H9 (cell line): ENCODE measurements around the gene AP4B1. TPM values are rescaled to one million over a fixed set of nuclear protein-coding genes. Genes with fewer than 3 reads are reported as not detected.

Source experiments
- DNase-seq: peaks from one replicate; pipeline ENCODE4 v3.0.0-alpha.2; 2017
- H2AFZ ChIP-seq: one replicate; pipeline ENCODE4 v1.6.1; 2013; ENCODE audit warnings: mild to moderate bottlenecking, low read length, control low read depth, moderate library complexity
- H2AK5ac ChIP-seq: 2 replicates; pipeline ENCODE4 v1.6.1; 2013; ENCODE audit warnings: low read length, control low read depth, mixed read lengths; ENCODE audit not compliant: insufficient read length
- H2BK120ac ChIP-seq: one replicate; pipeline ENCODE4 v1.6.1; 2013; ENCODE audit warnings: low read depth, mild to moderate bottlenecking, low read length, control low read depth, inconsistent platforms; ENCODE audit not compliant: poor library complexity, severe bottlenecking
- H2BK12ac ChIP-seq: 2 replicates; pipeline ENCODE4 v1.6.1; 2013; ENCODE audit warnings: low read length, control low read depth, mixed read lengths, low read depth; ENCODE audit not compliant: insufficient read length
- H2BK15ac ChIP-seq: 2 replicates; pipeline ENCODE4 v1.6.1; 2013; ENCODE audit warnings: low read depth, low read length, control low read depth
- H2BK20ac ChIP-seq: one replicate; pipeline ENCODE4 v1.6.1; 2013; ENCODE audit warnings: low read depth, mild to moderate bottlenecking, low read length, control low read depth, inconsistent platforms; ENCODE audit not compliant: poor library complexity, severe bottlenecking
- H2BK5ac ChIP-seq: 2 replicates; pipeline ENCODE4 v1.6.1; 2013; ENCODE audit warnings: low read length, control low read depth, mixed read lengths; ENCODE audit not compliant: insufficient read length
- H3K14ac ChIP-seq: 2 replicates; pipeline ENCODE4 v1.6.1; 2013; ENCODE audit warnings: low read length, control low read depth; ENCODE audit not compliant: insufficient read depth
- H3K18ac ChIP-seq: 2 replicates; pipeline ENCODE4 v1.6.1; 2013; ENCODE audit warnings: low read depth, mild to moderate bottlenecking, mixed read lengths, low read length, control low read depth; ENCODE audit not compliant: insufficient read length
- H3K23ac ChIP-seq: 2 replicates; pipeline ENCODE4 v1.6.1; 2013; ENCODE audit warnings: low read length, control low read depth, mixed read lengths, low read depth; ENCODE audit not compliant: insufficient read length
- H3K23me2 ChIP-seq: 2 replicates; pipeline ENCODE4 v1.6.1; 2013; ENCODE audit warnings: low read depth, mild to moderate bottlenecking, mixed read lengths, low read length, control low read depth; ENCODE audit not compliant: insufficient read length, poor library complexity, severe bottlenecking
- H3K27ac ChIP-seq: 2 replicates; pipeline ENCODE4 v1.5.1; 2013; ENCODE audit warnings: low read length, control low read depth, mixed read lengths, low read depth; ENCODE audit not compliant: insufficient read length
- H3K27me3 ChIP-seq: 2 replicates; pipeline ENCODE4 v1.6.1; 2013; ENCODE audit warnings: low read length, control low read depth, inconsistent platforms; ENCODE audit not compliant: insufficient read depth
- H3K4ac ChIP-seq: 2 replicates; pipeline ENCODE4 v1.6.1; 2013; ENCODE audit warnings: low read depth, mild to moderate bottlenecking, control low read depth, inconsistent platforms, low read length, moderate library complexity
- H3K4me1 ChIP-seq: 2 replicates; pipeline ENCODE4 v1.6.1; 2013; ENCODE audit warnings: low read length, control low read depth, inconsistent platforms; ENCODE audit not compliant: insufficient read depth
- H3K4me2 ChIP-seq: 2 replicates; pipeline ENCODE4 v1.6.1; 2013; ENCODE audit warnings: low read length, control low read depth, mixed read lengths; ENCODE audit not compliant: insufficient read length, insufficient read depth
- H3K56ac ChIP-seq: 2 replicates; pipeline ENCODE4 v1.6.1; 2013; ENCODE audit warnings: low read depth, mild to moderate bottlenecking, mixed read lengths, low read length, control low read depth; ENCODE audit not compliant: insufficient read length
- H3K79me1 ChIP-seq: 2 replicates; pipeline ENCODE4 v1.6.1; 2013; ENCODE audit warnings: low read depth, mild to moderate bottlenecking, moderate library complexity, low read length, control low read depth, inconsistent platforms; ENCODE audit not compliant: insufficient read depth, poor library complexity, severe bottlenecking
- H3K79me2 ChIP-seq: 2 replicates; pipeline ENCODE4 v1.6.1; 2013; ENCODE audit warnings: low read length, control low read depth, inconsistent platforms; ENCODE audit not compliant: insufficient read depth
- H3K9ac ChIP-seq: 2 replicates; pipeline ENCODE4 v1.6.1; 2013; ENCODE audit warnings: low read length, control low read depth, mixed read lengths; ENCODE audit not compliant: insufficient read length; ENCODE audit errors: extremely low read depth
- H3K9me3 ChIP-seq: one replicate; pipeline ENCODE4 v1.6.1; 2013; ENCODE audit warnings: low read depth, low read length, inconsistent platforms; ENCODE audit not compliant: control insufficient read depth
- H3T11ph ChIP-seq: one replicate; pipeline ENCODE4 v1.6.1; 2013; ENCODE audit warnings: mild to moderate bottlenecking, low read length, control low read depth, inconsistent platforms
- H4K20me1 ChIP-seq: one replicate; pipeline ENCODE4 v1.6.1; 2013; ENCODE audit not compliant: control insufficient read depth, insufficient read length, insufficient read depth
- H4K5ac ChIP-seq: 2 replicates; pipeline ENCODE4 v1.6.1; 2013; ENCODE audit warnings: low read depth, mild to moderate bottlenecking, mixed read lengths, low read length, control low read depth; ENCODE audit not compliant: insufficient read length
- H4K8ac ChIP-seq: replicated peaks from 2 replicates; pipeline ENCODE4 v1.6.1; 2013; ENCODE audit warnings: low read length, control low read depth, mixed read lengths, low read depth; ENCODE audit not compliant: insufficient read length
- H4K91ac ChIP-seq: 2 replicates; pipeline ENCODE4 v1.6.1; 2013; ENCODE audit warnings: low read depth, mild to moderate bottlenecking, moderate library complexity, mixed read lengths, low read length, control low read depth; ENCODE audit not compliant: insufficient read length
- H3K27ac Mint-ChIP-seq, 3 experiments: 2 replicates in 2 of 3; 3 replicates in 1 of 3; pipeline ENCODE4 v1.8.0; 2020 to 2021; ENCODE audit warnings: mixed read lengths in 3 of 3, mild to moderate bottlenecking in 1 of 3, moderate library complexity in 1 of 3
- H3K27me3 Mint-ChIP-seq: 2 replicates; pipeline ENCODE4 v1.8.0; 2021; ENCODE audit warnings: low read depth, mild to moderate bottlenecking, moderate library complexity, mixed read lengths
- H3K36me3 Mint-ChIP-seq, 3 experiments: 2 replicates in 2 of 3; 3 replicates in 1 of 3; pipeline ENCODE4 v1.8.0; 2020 to 2021; ENCODE audit warnings: low read depth in 3 of 3, mixed read lengths in 3 of 3; ENCODE audit not compliant: insufficient read depth in 1 of 3
- H3K4me1 Mint-ChIP-seq, 2 experiments: 2 replicates each; pipeline ENCODE4 v1.8.0; 2020; ENCODE audit warnings: mixed read lengths in 2 of 2
- H3K4me3 Mint-ChIP-seq, 2 experiments: 2 replicates in 1 of 2; 3 replicates in 1 of 2; pipeline ENCODE4 v1.8.0; 2020 to 2021; ENCODE audit warnings: mild to moderate bottlenecking in 2 of 2, mixed read lengths in 2 of 2, moderate library complexity in 1 of 2
- H3K9me3 Mint-ChIP-seq, 2 experiments: 2 replicates in 1 of 2; 3 replicates in 1 of 2; pipeline ENCODE4 v1.8.0; 2020; ENCODE audit warnings: mild to moderate bottlenecking in 2 of 2, mixed read lengths in 2 of 2, moderate library complexity in 1 of 2
- WGBS: extraction: QIAGEN DNeasy Blood & Tissue Kit; methylation state at CpG from one replicate; pipeline ENCODE4 v1.1.7; 2013; ENCODE audit warnings: missing lambda C conversion rate, low lambda C conversion rate, mixed read lengths; ENCODE audit not compliant: insufficient read length; ENCODE audit errors: extremely low coverage; 5-methylcytosine and 5-hydroxymethylcytosine counted together
- total RNA-seq: library from RNA; stranded (reverse); gene quantifications from 2 replicates; pipeline ENCODE4 v1.2.1, GENCODE V29; 2021
- TF ChIP-seq, protein P1 (sequence below): fragments of 200-600 bp; sonication (generic); conservative IDR thresholded peaks from 3 replicates; pipeline ENCODE4 v1.8.0; 2021; ENCODE audit warnings: antibody characterized with exemption, mild to moderate bottlenecking

The AP4B1 gene
- total RNA-seq, 1 experiment from 2014 or later = 19.3 TPM

DNA sequence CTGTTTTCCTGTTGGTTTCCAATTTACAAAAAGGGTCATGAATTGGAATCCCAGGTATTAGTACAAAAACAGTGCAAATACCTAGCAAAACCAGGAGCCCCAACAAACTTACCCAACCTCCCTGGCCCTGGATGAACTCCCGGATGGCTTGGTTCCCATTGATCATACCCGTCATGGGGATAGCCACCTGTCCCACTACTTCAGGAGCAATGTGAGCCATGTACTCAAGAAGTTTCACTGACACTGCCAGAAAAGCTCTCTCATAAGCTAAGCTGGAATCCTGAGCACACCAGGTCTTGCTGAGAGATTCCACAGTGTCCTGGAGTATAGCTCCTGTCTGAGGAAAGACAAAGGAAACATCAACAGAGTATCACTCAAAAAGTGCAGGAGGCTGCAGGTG is 22.9 kb downstream of the AP4B1 start:
- Histone ChIP-seq H2BK5ac (no peak overlapping the region), H3K18ac (no peak overlapping the region), H2BK15ac (no peak overlapping the region), H3K14ac (no peak overlapping the region), H4K5ac (no peak overlapping the region), H3K27ac (no peak overlapping the region), H3K79me1 (no peaks in the 10 kb centered on the region), H2BK20ac (no peak overlapping the region), H2BK12ac (no peak overlapping the region), H3K4me1 (no peaks in the 10 kb centered on the region), H2BK120ac (no peak overlapping the region), H3K23ac (no peak overlapping the region), H3K27me3 (no peaks in the 10 kb centered on the region), H2AFZ (no peak overlapping the region), H3K4ac (no peak overlapping the region), H4K91ac (no peak overlapping the region), H3T11ph (no peak overlapping the region), H3K79me2 (no peaks in the 10 kb centered on the region), H2AK5ac (no peak overlapping the region), H3K56ac (no peak overlapping the region), H3K9me3 (no peaks in the 10 kb centered on the region), H3K23me2 (no peaks in the 10 kb centered on the region), H3K9ac (no peak overlapping the region), H3K4me2 (no peak overlapping the region), H4K8ac (no peak overlapping the region), H4K20me1 (no peaks in the 10 kb centered on the region)
- WGBS = no CpG with 5 or more reads among the region's 2 CpGs
- Mint-ChIP-seq H3K4me1 (peaks cover 9 to 17% of the 10 kb centered on the region in 2 experiments), H3K27ac (no peak overlapping the region), H3K27me3 (no peaks in the 10 kb centered on the region), H3K9me3 (no peaks in the 10 kb centered on the region), H3K4me3 (no peak overlapping the region), H3K36me3 (no peaks in the 10 kb centered on the region)
- no peak for DNase-seq
- TF ChIP-seq, protein P1, sequence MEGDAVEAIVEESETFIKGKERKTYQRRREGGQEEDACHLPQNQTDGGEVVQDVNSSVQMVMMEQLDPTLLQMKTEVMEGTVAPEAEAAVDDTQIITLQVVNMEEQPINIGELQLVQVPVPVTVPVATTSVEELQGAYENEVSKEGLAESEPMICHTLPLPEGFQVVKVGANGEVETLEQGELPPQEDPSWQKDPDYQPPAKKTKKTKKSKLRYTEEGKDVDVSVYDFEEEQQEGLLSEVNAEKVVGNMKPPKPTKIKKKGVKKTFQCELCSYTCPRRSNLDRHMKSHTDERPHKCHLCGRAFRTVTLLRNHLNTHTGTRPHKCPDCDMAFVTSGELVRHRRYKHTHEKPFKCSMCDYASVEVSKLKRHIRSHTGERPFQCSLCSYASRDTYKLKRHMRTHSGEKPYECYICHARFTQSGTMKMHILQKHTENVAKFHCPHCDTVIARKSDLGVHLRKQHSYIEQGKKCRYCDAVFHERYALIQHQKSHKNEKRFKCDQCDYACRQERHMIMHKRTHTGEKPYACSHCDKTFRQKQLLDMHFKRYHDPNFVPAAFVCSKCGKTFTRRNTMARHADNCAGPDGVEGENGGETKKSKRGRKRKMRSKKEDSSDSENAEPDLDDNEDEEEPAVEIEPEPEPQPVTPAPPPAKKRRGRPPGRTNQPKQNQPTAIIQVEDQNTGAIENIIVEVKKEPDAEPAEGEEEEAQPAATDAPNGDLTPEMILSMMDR = no peak
